Left ventricle myocardium inferior (tissue), 1 donor: ENCODE results near the gene STAM2. TPM values are rescaled to one million over a fixed set of nuclear protein-coding genes. Genes with fewer than 3 reads are reported as not detected.
"Not testable (repeated sequence)": the region's sequence is repeated elsewhere in the genome, so short reads cannot be mapped to it uniquely, and the experiment has no call there.

ENCODE experiments used
- DNase-seq: peaks from one replicate; pipeline ENCODE4 v3.0.0-alpha.2; 2020
- H3K27ac ChIP-seq: fragments of 200-600 bp; replicated peaks from 2 replicates; pipeline ENCODE4 v1.8.0; 2021
- H3K27me3 ChIP-seq: fragments of 200-600 bp; 2 replicates; pipeline ENCODE4 v1.8.0; 2021; ENCODE audit warnings: low read depth
- H3K36me3 ChIP-seq: fragments of 200-600 bp; 2 replicates; pipeline ENCODE4 v1.8.0; 2021
- H3K4me1 ChIP-seq: fragments of 200-600 bp; 2 replicates; pipeline ENCODE4 v1.8.0; 2021
- H3K4me3 ChIP-seq: fragments of 200-600 bp; 2 replicates; pipeline ENCODE4 v1.8.0; 2021; ENCODE audit warnings: mild to moderate bottlenecking, moderate library complexity
- H3K9me3 ChIP-seq: fragments of 200-600 bp; replicated peaks from 2 replicates; pipeline ENCODE4 v1.8.0; 2021
- intact Hi-C: fragments of 100-400 bp; cut with micrococcal nuclease; formaldehyde crosslinking; loops from one replicate; pipeline ENCODE4 v1.11.0; 2022
- total RNA-seq: library from RNA; stranded (reverse); fragmentation: NEBNext Ultra II Directional; extraction: Animal tissue kit (Norgen Biotek cat#: 25700); gene quantifications from one replicate; pipeline ENCODE4 v1.2.1, GENCODE V29; 2021
- TF ChIP-seq, protein P1 (sequence below): fragments of 200-600 bp; IDR thresholded peaks from 2 replicates; pipeline ENCODE4 v1.8.0; 2021; ENCODE audit warnings: antibody characterized with exemption, mild to moderate bottlenecking, borderline replicate concordance
- donor health status: DM: no; HTN: yes; CAD: no; lungs with severe emphysema.

The STAM2 gene
- total RNA-seq, 1 donor from 2014 or later = 27.8 TPM

DNA sequence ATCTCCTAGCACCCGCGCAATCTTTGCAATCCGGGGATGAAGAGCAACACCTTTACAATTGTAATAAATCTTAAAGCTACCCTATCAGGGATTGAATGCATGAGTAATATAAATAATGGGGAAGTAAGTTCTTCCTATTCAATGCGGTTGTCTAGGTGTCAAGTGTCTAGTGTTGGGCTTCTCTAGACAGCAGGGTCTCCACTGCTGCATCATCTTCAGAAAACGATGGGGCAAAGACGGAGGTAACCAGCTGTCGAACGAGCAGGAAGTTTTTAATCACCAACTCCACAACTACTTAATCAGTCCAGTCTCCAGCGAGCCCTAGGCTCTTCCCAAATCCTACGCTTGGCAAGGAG lies 573 bp downstream of the STAM2 start:
- TF ChIP-seq, protein P1, sequence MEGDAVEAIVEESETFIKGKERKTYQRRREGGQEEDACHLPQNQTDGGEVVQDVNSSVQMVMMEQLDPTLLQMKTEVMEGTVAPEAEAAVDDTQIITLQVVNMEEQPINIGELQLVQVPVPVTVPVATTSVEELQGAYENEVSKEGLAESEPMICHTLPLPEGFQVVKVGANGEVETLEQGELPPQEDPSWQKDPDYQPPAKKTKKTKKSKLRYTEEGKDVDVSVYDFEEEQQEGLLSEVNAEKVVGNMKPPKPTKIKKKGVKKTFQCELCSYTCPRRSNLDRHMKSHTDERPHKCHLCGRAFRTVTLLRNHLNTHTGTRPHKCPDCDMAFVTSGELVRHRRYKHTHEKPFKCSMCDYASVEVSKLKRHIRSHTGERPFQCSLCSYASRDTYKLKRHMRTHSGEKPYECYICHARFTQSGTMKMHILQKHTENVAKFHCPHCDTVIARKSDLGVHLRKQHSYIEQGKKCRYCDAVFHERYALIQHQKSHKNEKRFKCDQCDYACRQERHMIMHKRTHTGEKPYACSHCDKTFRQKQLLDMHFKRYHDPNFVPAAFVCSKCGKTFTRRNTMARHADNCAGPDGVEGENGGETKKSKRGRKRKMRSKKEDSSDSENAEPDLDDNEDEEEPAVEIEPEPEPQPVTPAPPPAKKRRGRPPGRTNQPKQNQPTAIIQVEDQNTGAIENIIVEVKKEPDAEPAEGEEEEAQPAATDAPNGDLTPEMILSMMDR = no peak
- DNase-seq = no peak
- peaks cover 54% of the 10 kb centered on the region for H3K4me1 ChIP-seq
- no peaks in the 10 kb centered on the region for H3K9me3 ChIP-seq
- intact Hi-C loops = no loop called here
- H3K36me3 ChIP-seq = no peaks in the 10 kb centered on the region
- no peaks in the 10 kb centered on the region for H3K27me3 ChIP-seq
- peak overlapping the region; percentile 98 for H3K27ac ChIP-seq
- H3K4me3 ChIP-seq = peak overlapping the region; percentile 80

DNA sequence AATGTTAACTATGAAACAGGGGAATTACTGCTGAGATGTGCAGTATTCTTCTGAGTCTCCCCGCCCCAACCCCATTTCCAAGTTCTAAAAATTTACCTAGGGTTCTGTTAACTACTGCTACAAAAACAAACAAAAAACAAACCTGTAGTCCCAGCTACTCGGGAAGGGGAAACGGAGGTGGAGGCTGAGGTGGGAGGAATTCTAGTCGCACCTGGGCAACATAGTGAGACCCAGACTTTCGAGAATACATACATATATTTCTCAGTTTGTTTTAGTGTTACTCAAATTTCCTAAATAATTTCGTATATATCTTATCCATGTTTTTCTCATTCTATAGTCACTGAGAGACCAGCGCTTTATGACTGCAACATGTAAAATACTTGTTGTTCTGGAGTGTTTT lies 989 bp downstream of the STAM2 start:
- intact Hi-C loops = no loop called here
- H3K27me3 ChIP-seq = no peaks in the 10 kb centered on the region
- TF ChIP-seq, protein P1 = no peak
- H3K4me1 ChIP-seq = peaks cover 54% of the 10 kb centered on the region
- no peak for DNase-seq
- peak overlapping the region; percentile 80 for H3K4me3 ChIP-seq
- H3K9me3 ChIP-seq = no peaks in the 10 kb centered on the region
- no peaks in the 10 kb centered on the region for H3K36me3 ChIP-seq
- H3K27ac ChIP-seq = peak overlapping the region; percentile 98

DNA sequence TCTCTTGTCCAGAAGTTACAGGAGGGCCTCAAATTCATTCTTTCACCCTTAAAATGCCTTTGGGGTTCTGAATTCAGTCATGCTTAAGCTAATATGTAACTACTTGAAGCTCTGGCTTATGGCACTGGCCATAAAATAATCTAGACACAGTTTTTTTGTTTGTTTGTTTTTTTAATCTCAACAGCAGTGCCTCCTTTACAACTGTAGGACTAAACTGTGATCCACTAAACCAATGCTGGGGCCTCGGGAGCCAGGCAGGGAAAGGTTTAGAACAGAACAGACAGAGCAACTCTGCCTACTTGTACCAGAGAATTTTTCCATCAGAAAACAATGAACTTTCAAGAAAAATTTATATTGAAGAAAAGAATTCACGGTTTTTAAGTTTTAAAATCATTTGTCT lies 1.7 kb downstream of the STAM2 start:
- TF ChIP-seq, protein P1 = no peak
- no peaks in the 10 kb centered on the region for H3K9me3 ChIP-seq
- peak overlapping the region; percentile 80 for H3K4me3 ChIP-seq
- no peak overlapping the region for H3K27ac ChIP-seq
- intact Hi-C loops = no loop called here
- H3K4me1 ChIP-seq = peaks cover 61% of the 10 kb centered on the region
- H3K36me3 ChIP-seq = no peaks in the 10 kb centered on the region
- H3K27me3 ChIP-seq = no peaks in the 10 kb centered on the region
- no peak for DNase-seq

DNA sequence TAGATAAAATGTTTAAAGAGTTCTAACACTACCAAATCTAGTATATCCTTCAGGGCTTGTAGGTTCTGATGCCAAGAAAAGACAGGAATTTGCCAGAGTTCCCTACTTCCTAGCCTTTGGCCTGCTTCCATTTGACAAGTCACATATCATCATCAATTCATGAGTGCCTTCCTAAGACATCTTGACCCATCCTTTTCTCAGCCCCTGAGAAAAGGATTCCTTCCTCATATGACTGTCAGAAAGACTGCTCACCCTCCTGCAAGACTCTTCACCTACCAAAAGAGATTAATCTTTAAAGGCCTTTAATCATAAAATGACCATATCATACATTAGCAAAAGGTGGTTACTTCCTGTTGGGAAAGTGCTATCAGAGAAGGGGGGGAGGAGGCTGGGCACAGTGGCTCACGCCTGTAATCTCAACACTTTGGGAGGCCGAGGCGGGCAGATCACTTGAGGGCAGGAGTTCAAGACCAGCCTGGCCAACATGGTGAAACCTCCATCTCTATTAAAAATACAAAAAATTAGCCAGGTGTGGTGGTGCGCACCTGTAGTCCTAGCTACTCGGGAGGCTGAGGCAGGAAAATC lies 3.3 kb downstream of the STAM2 start:
- H3K36me3 ChIP-seq, intact Hi-C loops, DNase-seq, H3K27me3 ChIP-seq, H3K4me3 ChIP-seq, H3K9me3 ChIP-seq: not testable (repeated sequence)
- peaks cover 71% of the 10 kb centered on the region for H3K4me1 ChIP-seq
- peak overlapping the region; percentile 28 for H3K27ac ChIP-seq

DNA sequence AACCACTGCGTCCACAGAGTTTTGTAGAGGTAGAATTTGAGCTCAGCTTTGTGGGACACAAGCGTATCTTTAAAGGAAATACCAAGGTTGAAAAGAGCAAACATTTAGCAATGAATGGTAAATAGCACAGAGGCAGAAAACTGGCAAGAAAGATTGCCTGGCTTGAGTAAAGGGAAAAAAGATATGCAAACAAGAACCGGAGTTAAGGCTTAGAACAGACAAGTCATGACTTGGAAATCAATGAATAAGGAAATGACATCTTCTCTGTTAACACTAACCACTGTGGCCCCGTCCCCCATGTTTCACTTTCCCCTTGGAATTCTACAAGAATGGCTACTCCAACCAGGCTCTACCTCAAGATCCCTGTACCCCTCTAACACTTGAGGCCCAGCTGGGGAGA lies 3.8 kb downstream of the STAM2 start:
- Histone ChIP-seq H3K27me3 (no peaks in the 10 kb centered on the region), H3K4me3 (no peak overlapping the region), H3K36me3 (no peaks in the 10 kb centered on the region), H3K9me3 (no peaks in the 10 kb centered on the region), H3K27ac (peak overlapping the region; percentile 28), H3K4me1 (peaks cover 77% of the 10 kb centered on the region)
- TF ChIP-seq, protein P1 = no peak
- intact Hi-C loops = no loop called here
- no peak for DNase-seq

DNA sequence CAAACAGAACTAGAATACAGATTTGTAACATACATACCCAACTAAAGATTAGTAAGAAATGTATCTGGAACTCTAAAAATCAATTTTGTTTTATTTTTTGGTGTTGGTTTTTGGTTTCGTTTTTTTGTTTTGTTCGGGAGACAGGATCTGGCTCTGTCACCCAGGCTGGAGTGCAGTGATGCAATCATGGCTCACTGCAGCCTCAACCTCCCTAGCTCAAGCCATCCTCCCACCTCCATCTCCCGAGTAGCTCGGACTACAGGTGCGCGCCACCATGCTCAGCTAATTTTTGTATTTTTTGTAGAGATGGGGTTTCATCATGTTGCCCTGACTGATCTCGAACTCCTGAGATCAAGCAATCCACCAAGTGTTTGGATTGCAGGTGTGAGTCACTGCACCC lies 6.4 kb downstream of the STAM2 start:
- intact Hi-C loops = loop anchor here (10.0 kb wide), 1 partner anchor 134 kb away; no protein-coding TSS in a partner anchor
- not testable (repeated sequence) for H3K27ac ChIP-seq, H3K36me3 ChIP-seq, DNase-seq, H3K9me3 ChIP-seq, H3K4me3 ChIP-seq, H3K27me3 ChIP-seq
- H3K4me1 ChIP-seq = peaks cover 78% of the 10 kb centered on the region

DNA sequence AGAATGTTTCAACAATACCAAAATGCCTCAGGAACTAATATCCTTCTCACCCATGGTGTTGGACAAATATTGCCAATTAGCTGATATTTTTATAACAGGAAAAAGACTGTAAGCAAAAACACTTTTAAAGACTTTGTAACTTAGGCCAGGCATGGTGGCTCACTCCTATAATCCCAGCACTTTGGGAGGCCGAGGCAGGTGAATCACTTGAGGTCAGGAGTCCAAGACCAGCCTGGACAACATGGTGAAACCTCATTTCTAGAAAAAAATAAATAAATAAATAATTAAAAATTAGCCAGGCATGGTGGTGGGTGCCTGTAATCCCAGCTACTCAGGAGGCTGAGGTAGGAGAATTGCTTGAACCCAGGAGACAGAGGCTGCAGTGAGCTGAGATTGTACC lies 8.1 kb downstream of the STAM2 start:
- DNase-seq, H3K9me3 ChIP-seq, H3K27me3 ChIP-seq, H3K4me3 ChIP-seq, H3K36me3 ChIP-seq, H3K27ac ChIP-seq: not testable (repeated sequence)
- intact Hi-C loops = loop anchor here (10.0 kb wide), 1 partner anchor 133 kb away; no protein-coding TSS in a partner anchor
- peaks cover 74% of the 10 kb centered on the region for H3K4me1 ChIP-seq
